ENCODE results near the gene TXNRD1. TPM values are rescaled to one million over a fixed set of nuclear protein-coding genes. Genes with fewer than 3 reads are reported as not detected.
"Not testable (repeated sequence)": the region's sequence is repeated elsewhere in the genome, so short reads cannot be mapped to it uniquely, and the experiment has no call there.

TXNRD1 gene
- total and polyA plus RNA-seq, 2 of the 8 experiments (the other 6 are each of a cell fraction or from before 2014, with no cell fraction given): 56.8 to 127 TPM

DNA sequence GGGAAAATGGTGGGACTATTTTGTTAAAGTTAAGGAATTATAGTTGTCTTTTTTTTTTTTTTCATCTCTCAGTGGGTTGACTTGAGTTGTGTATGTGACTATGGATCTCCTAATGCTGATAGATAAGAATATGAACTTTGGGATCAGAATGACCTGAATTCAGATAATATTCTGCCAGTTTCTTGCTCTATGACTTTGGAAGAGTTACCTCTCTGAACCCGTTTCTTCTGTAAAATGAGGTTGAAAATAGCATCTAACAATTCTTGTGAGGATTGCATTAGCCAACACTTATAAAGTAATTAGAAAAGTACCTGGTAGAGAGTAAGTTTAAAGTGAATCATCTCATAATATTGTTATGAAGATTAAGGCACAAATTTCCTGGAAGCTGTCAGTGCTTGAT is 106.4 kb downstream of the TXNRD1 start (continued):
- TF ChIP-seq KDM1A (IDR thresholded peaks at IDR 0.05; ENCODE audit: borderline replicate concordance, low read length) (no peak), SRF (IDR thresholded peaks at IDR 0.05; ENCODE audit: low read depth, low read length) (no peak)

DNA sequence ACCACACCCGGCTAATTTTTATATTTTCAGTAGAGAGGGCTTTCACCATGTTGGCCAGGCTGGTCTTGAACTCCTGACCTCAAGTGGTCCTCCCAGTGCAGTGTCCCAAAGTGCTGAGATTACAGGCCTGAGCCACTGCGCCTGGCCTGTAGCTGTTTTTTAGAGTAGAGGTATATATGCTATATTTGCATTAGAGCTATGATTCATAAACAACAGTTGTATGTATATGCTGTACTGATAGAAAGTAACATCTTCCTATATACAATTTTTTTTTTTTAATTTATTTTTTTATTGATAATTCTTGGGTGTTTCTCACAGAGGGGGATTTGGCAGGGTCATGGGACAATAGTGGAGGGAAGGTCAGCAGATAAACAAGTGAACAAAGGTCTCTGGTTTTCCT is 107.0 kb downstream of the TXNRD1 start:
- H2AK5ac ChIP-seq (ENCODE audit: low read depth, low read length); FAIRE-seq: not testable (repeated sequence)

More for the DNA sequence above, 107.0 kb downstream of the TXNRD1 start:
- H3K9ac ChIP-seq (replicated peaks in 1 of 4; ENCODE audit: extremely low read depth in 1 of 4, low read depth in 3 of 4, low read length in 3 of 4); H3K56ac ChIP-seq (replicated peaks; ENCODE audit: insufficient read length, low read depth, low read length); H2BK12ac ChIP-seq (ENCODE audit: low read depth, low read length); H4K5ac ChIP-seq (ENCODE audit: insufficient read length, low read depth, low read length); H3K79me1 ChIP-seq (ENCODE audit: low read depth, low read length); POLR2A ChIA-PET (ENCODE audit: partially characterized antibody); H3K27ac ChIP-seq (ENCODE audit: low read depth, low read length); H3K27me3 ChIP-seq (replicated peaks in 1 of 4; ENCODE audit: control insufficient read depth in 3 of 4, extremely low read depth in 1 of 4, insufficient read depth in 3 of 4, low read length in 3 of 4); H3K14ac ChIP-seq (ENCODE audit: insufficient read length); H4K8ac ChIP-seq (ENCODE audit: extremely low read depth, insufficient read depth, low read length); H3K23me2 ChIP-seq (ENCODE audit: low read depth, low read length); H3K4me2 ChIP-seq (ENCODE audit: insufficient read depth in 1 of 2, low read depth in 2 of 2, low read length in 2 of 2); H3K79me2 ChIP-seq (ENCODE audit: control insufficient read depth in 1 of 2, insufficient read depth in 2 of 2, low read length in 2 of 2); H3K18ac ChIP-seq (ENCODE audit: extremely low read depth, low read length); H4K20me1 ChIP-seq (replicated peaks in 1 of 2; ENCODE audit: control insufficient read depth in 1 of 2, insufficient read depth in 2 of 2, low read length in 2 of 2); H4K91ac ChIP-seq (replicated peaks; ENCODE audit: insufficient read length, low read length); H3K4ac ChIP-seq (replicated peaks; ENCODE audit: insufficient read length, low read depth, low read length); H2BK15ac ChIP-seq (ENCODE audit: low read length); H3K4me1 ChIP-seq (replicated peaks in 1 of 4; ENCODE audit: control insufficient read depth in 3 of 4, insufficient read depth in 4 of 4, low read length in 3 of 4); H3K9me3 ChIP-seq (ENCODE audit: insufficient read depth in 2 of 2, low read depth in 1 of 2, low read length in 1 of 2); H2BK5ac ChIP-seq (ENCODE audit: low read depth, low read length); H2BK20ac ChIP-seq (ENCODE audit: low read length); H3K23ac ChIP-seq (ENCODE audit: insufficient read length); DNase-seq (ENCODE audit: low read depth in 1 of 2, low spot score in 2 of 2); H3K4me3 ChIP-seq (ENCODE audit: extremely low read depth in 1 of 4, insufficient read depth in 2 of 4, low read depth in 3 of 4, low read length in 4 of 4); H2BK120ac ChIP-seq (replicated peaks; ENCODE audit: low read depth, low read length); H2AFZ ChIP-seq (ENCODE audit: low read length): not testable (repeated sequence)
- WGBS, 2 experiments (ENCODE audit: extremely low coverage in 1 of 2, insufficient coverage in 1 of 2, insufficient read length in 1 of 2, insufficient replicate concordance in 2 of 2, low coverage in 1 of 2, low lambda C conversion rate in 2 of 2, missing lambda C conversion rate in 1 of 2): 97% methylated on average over 2 of the region's 2 CpGs; no CpG with 5 or more reads in 1 of the 2 experiments
- CTCF ChIA-PET (ENCODE audit: partially characterized antibody): interaction anchor here (0.6 to 2.1 kb wide), 2 partner anchors 10 to 696 kb away, joined by 3 to 6 read pairs; no protein-coding TSS in a partner anchor
- peaks cover 30 to 85% (median 67%) of the 10 kb centered on the region in 4 experiments for H3K36me3 ChIP-seq (ENCODE audit: control insufficient read depth in 2 of 4, insufficient read depth in 4 of 4, low read length in 3 of 4)

All from H1 (cell line).